SU-DHL-6 (cell line): ENCODE results near the gene STK32C.

ENCODE experiments used
- H2AFZ ChIP-seq: fragments of 200-600 bp; sonication (generic); 2 replicates; pipeline ENCODE4 v1.6.1; 2014; ENCODE audit warnings: low read depth, mild to moderate bottlenecking, moderate library complexity, mixed read lengths, antibody characterized with exemption, low read length; ENCODE audit not compliant: severe bottlenecking
- H3F3A ChIP-seq: fragments of 200-600 bp; shearing (Covaris generic); 2 replicates; pipeline ENCODE4 v1.6.0; 2016; ENCODE audit warnings: antibody characterized with exemption, mild to moderate bottlenecking; ENCODE audit not compliant: insufficient read depth
- H3K27ac ChIP-seq: fragments of 200-600 bp; sonication (generic); 2 replicates; pipeline ENCODE4 v1.5.1; 2016; ENCODE audit warnings: low read depth, mild to moderate bottlenecking, low read length, moderate library complexity, mixed read lengths
- H3K27me3 ChIP-seq: fragments of 200-600 bp; sonication (generic), shearing (Covaris generic); 2 replicates; pipeline ENCODE4 v1.6.0; 2014; ENCODE audit warnings: mild to moderate bottlenecking, low read length
- H3K36me3 ChIP-seq: fragments of 200-600 bp; sonication (generic); 2 replicates; pipeline ENCODE4 v1.6.1; 2014; ENCODE audit warnings: mild to moderate bottlenecking, low read length, mixed read lengths
- H3K4me2 ChIP-seq: fragments of 300-600, 200-600 bp; shearing (Covaris generic), sonication (generic); 2 replicates; pipeline ENCODE4 v1.6.0; 2014; ENCODE audit warnings: low read length, low read depth, mild to moderate bottlenecking; ENCODE audit not compliant: poor library complexity, severe bottlenecking
- H3K4me3 ChIP-seq: fragments of 200-600 bp; sonication (generic); 2 replicates; pipeline ENCODE4 v1.5.1; 2014; ENCODE audit warnings: antibody characterized with exemption, low read length, mild to moderate bottlenecking, mixed read lengths; ENCODE audit not compliant: insufficient read depth, poor library complexity, severe bottlenecking
- H3K79me2 ChIP-seq: fragments of 200-600 bp; sonication (generic); 2 replicates; pipeline ENCODE4 v1.6.1; 2014; ENCODE audit warnings: mild to moderate bottlenecking, low read length, moderate library complexity; ENCODE audit not compliant: insufficient read depth
- H3K9ac ChIP-seq: fragments of 200-600 bp; sonication (generic); 2 replicates; pipeline ENCODE4 v1.7.0; 2014; ENCODE audit warnings: mild to moderate bottlenecking, low read length
- H3K9me2 ChIP-seq: fragments of 200-600 bp; sonication (generic); replicated peaks from 2 replicates; pipeline ENCODE4 v1.6.1; 2014; ENCODE audit warnings: low read length; ENCODE audit not compliant: insufficient read depth
- H3K9me3 ChIP-seq: fragments of 200-600 bp; sonication (generic); 2 replicates; pipeline ENCODE4 v1.6.1; 2014; ENCODE audit warnings: low read length, mixed read lengths; ENCODE audit not compliant: insufficient read depth
- H4K20me1 ChIP-seq: fragments of 200-600 bp; sonication (generic); 2 replicates; pipeline ENCODE4 v1.6.1; 2014; ENCODE audit warnings: low read depth, mild to moderate bottlenecking, antibody characterized with exemption, low read length, moderate library complexity, mixed read lengths
- CTCF ChIP-seq: fragments of 200-600 bp; sonication (generic); IDR thresholded peaks from one replicate; pipeline ENCODE4 v1.5.1; 2017; ENCODE audit warnings: antibody characterized with exemption, mild to moderate bottlenecking, low read length, moderate library complexity; ENCODE audit not compliant: insufficient read depth, poor library complexity, severe bottlenecking
- EZH2phosphoT487 ChIP-seq: fragments of 200-600 bp; sonication (generic), shearing (Covaris generic); conservative IDR thresholded peaks from 2 replicates; pipeline ENCODE4 v1.6.1; 2018; ENCODE audit warnings: mild to moderate bottlenecking, antibody characterized with exemption, low read length, moderate library complexity, mixed read lengths

The STK32C gene

GRCh38 chr10:132299371-132300336 is 8.1 kb downstream of the STK32C start:
- no peaks in the 10 kb centered on the region for H3F3A ChIP-seq
- no peak overlapping the region for H3K27ac ChIP-seq
- H3K9me2 ChIP-seq, result no peaks in the 10 kb centered on the region
- H3K9me3 ChIP-seq, result no peaks in the 10 kb centered on the region
- H3K4me2 ChIP-seq, result no peak overlapping the region
- H3K79me2 ChIP-seq, result no peaks in the 10 kb centered on the region
- TF ChIP-seq EZH2phosphoT487 (no peak), CTCF (no peak)
- H3K9ac ChIP-seq, result no peak overlapping the region
- no peak overlapping the region for H2AFZ ChIP-seq
- no peak overlapping the region for H3K4me3 ChIP-seq
- no peaks in the 10 kb centered on the region for H4K20me1 ChIP-seq
- H3K27me3 ChIP-seq, result no peaks in the 10 kb centered on the region
- no peaks in the 10 kb centered on the region for H3K36me3 ChIP-seq

GRCh38 chr10:132298038-132298881 is 9.5 kb downstream of the STK32C start:
- TF ChIP-seq CTCF (no peak), EZH2phosphoT487 (no peak)
- Histone ChIP-seq H4K20me1 (no peaks in the 10 kb centered on the region), H3K4me3 (no peak overlapping the region), H3K27ac (no peak overlapping the region), H3K79me2 (no peaks in the 10 kb centered on the region), H3K9me3 (no peaks in the 10 kb centered on the region), H3K9ac (no peak overlapping the region), H3K4me2 (no peak overlapping the region), H3K9me2 (no peaks in the 10 kb centered on the region), H3F3A (no peaks in the 10 kb centered on the region), H3K27me3 (no peaks in the 10 kb centered on the region), H2AFZ (no peak overlapping the region), H3K36me3 (no peaks in the 10 kb centered on the region)

- TF ChIP-seq CTCF (no peak), EZH2phosphoT487 (no peak)
- H3K9me3 ChIP-seq, result no peaks in the 10 kb centered on the region
- H3K4me2 ChIP-seq, result no peak overlapping the region
These were observed 10.2 kb downstream of the STK32C start for GRCh38 chr10:132297526-132297925.

More at GRCh38 chr10:132297526-132297925, 10.2 kb downstream of the STK32C start:
- H4K20me1 ChIP-seq, result no peaks in the 10 kb centered on the region
- no peak overlapping the region for H2AFZ ChIP-seq
- no peak overlapping the region for H3K9ac ChIP-seq
- H3K36me3 ChIP-seq, result no peaks in the 10 kb centered on the region
- H3K27ac ChIP-seq, result no peak overlapping the region
- no peaks in the 10 kb centered on the region for H3K9me2 ChIP-seq
- H3K79me2 ChIP-seq, result no peaks in the 10 kb centered on the region
- H3K4me3 ChIP-seq, result no peak overlapping the region
- H3F3A ChIP-seq, result no peaks in the 10 kb centered on the region
- no peaks in the 10 kb centered on the region for H3K27me3 ChIP-seq
